Measurements from ENCODE around the gene FOXO1. TPM values are rescaled to one million over a fixed set of nuclear protein-coding genes. Genes with fewer than 3 reads are reported as not detected.

The FOXO1 gene
- total RNA-seq, 4 donors from 2014 or later = 50.7 to 67.2 (median 60.3) TPM

DNA sequence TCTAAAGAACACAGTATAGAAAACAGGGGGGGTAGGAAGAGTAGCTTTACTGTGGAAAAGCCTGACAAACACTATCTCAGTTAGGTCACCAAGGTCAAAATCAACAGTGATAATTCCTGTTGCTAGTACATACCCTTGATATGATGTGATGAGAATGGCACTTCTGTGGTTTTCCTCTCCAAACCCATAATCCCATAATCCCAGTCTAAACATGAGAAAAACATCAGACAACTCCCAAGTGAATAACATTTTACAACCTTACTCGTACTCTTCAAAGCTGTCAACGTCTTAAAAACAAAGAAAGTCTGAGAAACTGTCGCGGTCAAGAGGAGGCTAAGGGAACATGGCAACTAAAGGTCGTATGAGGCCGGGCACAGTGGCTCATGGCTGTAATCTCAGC is 137.6 kb downstream of the FOXO1 start:
- 97% methylated on average over 6 of the region's 6 CpGs for WGBS
- Histone ChIP-seq H3K4me1 (no peaks in the 10 kb centered on the region), H3K27me3 (no peaks in the 10 kb centered on the region), H3K4me3 (no peak overlapping the region), H3K36me3 (no peaks in the 10 kb centered on the region), H3K9me3 (peaks cover 7% of the 10 kb centered on the region), H3K27ac (no peak overlapping the region)
- TF ChIP-seq POLR2A (IDR thresholded peaks at IDR 0.05) (no peak), EP300 (IDR thresholded peaks at IDR 0.05) (no peak), POLR2AphosphoS5 (IDR thresholded peaks at IDR 0.05) (no peak)
- TF ChIP-seq, protein P1, sequence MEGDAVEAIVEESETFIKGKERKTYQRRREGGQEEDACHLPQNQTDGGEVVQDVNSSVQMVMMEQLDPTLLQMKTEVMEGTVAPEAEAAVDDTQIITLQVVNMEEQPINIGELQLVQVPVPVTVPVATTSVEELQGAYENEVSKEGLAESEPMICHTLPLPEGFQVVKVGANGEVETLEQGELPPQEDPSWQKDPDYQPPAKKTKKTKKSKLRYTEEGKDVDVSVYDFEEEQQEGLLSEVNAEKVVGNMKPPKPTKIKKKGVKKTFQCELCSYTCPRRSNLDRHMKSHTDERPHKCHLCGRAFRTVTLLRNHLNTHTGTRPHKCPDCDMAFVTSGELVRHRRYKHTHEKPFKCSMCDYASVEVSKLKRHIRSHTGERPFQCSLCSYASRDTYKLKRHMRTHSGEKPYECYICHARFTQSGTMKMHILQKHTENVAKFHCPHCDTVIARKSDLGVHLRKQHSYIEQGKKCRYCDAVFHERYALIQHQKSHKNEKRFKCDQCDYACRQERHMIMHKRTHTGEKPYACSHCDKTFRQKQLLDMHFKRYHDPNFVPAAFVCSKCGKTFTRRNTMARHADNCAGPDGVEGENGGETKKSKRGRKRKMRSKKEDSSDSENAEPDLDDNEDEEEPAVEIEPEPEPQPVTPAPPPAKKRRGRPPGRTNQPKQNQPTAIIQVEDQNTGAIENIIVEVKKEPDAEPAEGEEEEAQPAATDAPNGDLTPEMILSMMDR (IDR thresholded peaks at IDR 0.05) = no peak
- no peak for DNase-seq (ENCODE audit: low spot score in 2 of 2)

DNA sequence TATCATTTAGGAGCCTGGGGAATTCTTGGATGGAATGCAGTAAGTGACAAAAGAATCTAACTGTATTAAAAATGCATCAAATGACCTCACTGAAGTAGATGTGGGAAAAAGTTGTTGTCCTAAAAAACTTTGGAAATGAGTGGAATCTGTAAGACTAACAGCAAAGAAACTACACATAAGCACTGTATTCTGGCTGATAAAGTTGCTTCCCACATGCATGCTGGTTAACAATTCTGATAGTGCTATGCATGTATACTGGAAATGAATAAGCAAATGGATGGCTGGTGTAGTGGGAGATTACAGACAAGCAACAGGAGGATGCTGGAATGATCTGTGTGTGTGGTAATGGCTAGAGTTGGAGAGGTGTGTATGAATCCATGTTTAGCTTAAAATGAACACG is 138.5 kb downstream of the FOXO1 start:
- Histone ChIP-seq H3K27ac (no peak overlapping the region), H3K4me3 (no peak overlapping the region), H3K36me3 (no peaks in the 10 kb centered on the region), H3K27me3 (no peaks in the 10 kb centered on the region), H3K9me3 (peaks cover 7% of the 10 kb centered on the region), H3K4me1 (no peaks in the 10 kb centered on the region)
- 97% methylated on average over 1 of the region's 1 CpG for WGBS
- TF ChIP-seq EP300 (IDR thresholded peaks at IDR 0.05) (no peak), POLR2A (IDR thresholded peaks at IDR 0.05) (no peak), POLR2AphosphoS5 (IDR thresholded peaks at IDR 0.05) (no peak)
- TF ChIP-seq, protein P1 (IDR thresholded peaks at IDR 0.05) = no peak
- DNase-seq (ENCODE audit: low spot score in 2 of 2) = no peak

DNA sequence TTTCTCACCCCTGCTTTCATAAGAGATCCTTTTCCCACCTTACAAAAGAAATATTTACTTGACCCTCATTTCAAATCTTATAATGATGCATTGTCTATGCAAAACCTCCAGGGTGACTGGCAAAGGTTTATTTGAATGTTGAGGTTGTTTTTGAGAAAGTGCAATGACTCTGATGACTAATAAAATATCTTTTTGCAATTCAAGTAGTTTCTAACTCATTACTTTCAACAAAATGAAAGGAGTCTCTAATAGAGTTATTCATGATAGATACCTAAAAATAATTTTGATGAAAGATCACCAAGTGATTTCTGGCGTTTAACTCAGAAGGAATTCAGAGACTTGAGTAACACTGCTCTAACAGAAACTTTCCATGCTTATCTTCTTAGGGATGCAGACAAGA is 144.2 kb downstream of the FOXO1 start:
- Histone ChIP-seq H3K9me3 (no peaks in the 10 kb centered on the region), H3K4me1 (peaks cover 6% of the 10 kb centered on the region), H3K27me3 (no peaks in the 10 kb centered on the region), H3K4me3 (no peak overlapping the region), H3K36me3 (no peaks in the 10 kb centered on the region), H3K27ac (no peak overlapping the region)
- DNase-seq (ENCODE audit: low spot score in 2 of 2) = no peak
- no peak for TF ChIP-seq EP300 (IDR thresholded peaks at IDR 0.05)
- no peak for TF ChIP-seq POLR2AphosphoS5 (IDR thresholded peaks at IDR 0.05)
- TF ChIP-seq POLR2A (IDR thresholded peaks at IDR 0.05) = no peak
- 68% methylated on average over 1 of the region's 1 CpG for WGBS

DNA sequence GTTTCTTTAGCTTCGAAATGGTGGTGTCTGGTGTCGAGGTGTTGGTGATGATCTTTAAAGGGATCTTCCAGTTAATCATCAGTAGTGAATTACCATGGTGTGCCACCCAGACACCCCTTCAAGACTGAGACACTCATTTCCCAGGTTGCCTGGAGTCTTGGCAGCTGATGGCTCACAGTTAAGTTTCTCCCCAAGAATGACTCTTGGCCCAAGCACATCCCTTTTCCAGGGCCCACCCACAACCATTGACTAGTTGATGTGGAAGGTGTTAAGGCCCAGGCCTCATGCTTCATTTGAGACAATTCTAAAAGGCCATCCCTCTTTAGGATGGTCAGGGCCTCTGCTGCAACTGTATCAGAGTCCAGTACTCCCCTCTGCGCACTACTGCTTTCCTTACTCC is 145.5 kb downstream of the FOXO1 start:
- H3K27ac ChIP-seq = no peak overlapping the region
- no peak overlapping the region for H3K4me3 ChIP-seq
- H3K9me3 ChIP-seq = no peaks in the 10 kb centered on the region
- TF ChIP-seq EP300 (IDR thresholded peaks at IDR 0.05) (no peak), POLR2AphosphoS5 (IDR thresholded peaks at IDR 0.05) (no peak), POLR2A (IDR thresholded peaks at IDR 0.05) (no peak)
- TF ChIP-seq, protein P1 (IDR thresholded peaks at IDR 0.05) = no peak
- H3K36me3 ChIP-seq = no peaks in the 10 kb centered on the region
- no peak for DNase-seq (ENCODE audit: low spot score in 2 of 2)
- H3K4me1 ChIP-seq = peaks cover 6% of the 10 kb centered on the region
- 100% methylated on average over 3 of the region's 3 CpGs for WGBS
- no peaks in the 10 kb centered on the region for H3K27me3 ChIP-seq

DNA sequence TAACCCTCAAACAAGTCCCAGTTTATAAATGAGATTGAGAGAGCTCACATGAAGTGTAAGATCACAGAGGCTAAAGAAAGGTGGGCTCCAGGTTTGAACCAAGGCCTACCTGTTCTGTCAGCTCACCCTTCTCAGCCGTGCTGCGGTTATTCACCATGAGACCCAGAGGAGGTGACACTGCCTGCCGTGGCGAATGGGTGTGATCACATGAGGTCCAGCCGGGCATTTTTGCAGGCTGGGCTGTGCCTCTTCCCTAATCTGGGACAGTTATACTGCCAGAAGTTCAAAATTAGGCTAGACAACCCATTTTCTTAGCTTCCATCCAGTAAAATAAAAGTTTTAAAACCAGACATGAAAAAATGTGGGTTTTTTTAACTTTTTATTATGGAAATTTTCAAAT is 146.8 kb downstream of the FOXO1 start:
- no peak for TF ChIP-seq EP300 (IDR thresholded peaks at IDR 0.05)
- TF ChIP-seq POLR2AphosphoS5 (IDR thresholded peaks at IDR 0.05) = no peak
- TF ChIP-seq, protein P1 (IDR thresholded peaks at IDR 0.05) = no peak
- no peak for TF ChIP-seq POLR2A (IDR thresholded peaks at IDR 0.05)
- peaks cover 6% of the 10 kb centered on the region for H3K4me1 ChIP-seq
- no peak for DNase-seq (ENCODE audit: low spot score in 2 of 2)
- no peaks in the 10 kb centered on the region for H3K36me3 ChIP-seq
- WGBS = 70% methylated on average over 5 of the region's 5 CpGs
- H3K27me3 ChIP-seq = no peaks in the 10 kb centered on the region
- no peak overlapping the region for H3K27ac ChIP-seq
- no peaks in the 10 kb centered on the region for H3K9me3 ChIP-seq
- H3K4me3 ChIP-seq = no peak overlapping the region

DNA sequence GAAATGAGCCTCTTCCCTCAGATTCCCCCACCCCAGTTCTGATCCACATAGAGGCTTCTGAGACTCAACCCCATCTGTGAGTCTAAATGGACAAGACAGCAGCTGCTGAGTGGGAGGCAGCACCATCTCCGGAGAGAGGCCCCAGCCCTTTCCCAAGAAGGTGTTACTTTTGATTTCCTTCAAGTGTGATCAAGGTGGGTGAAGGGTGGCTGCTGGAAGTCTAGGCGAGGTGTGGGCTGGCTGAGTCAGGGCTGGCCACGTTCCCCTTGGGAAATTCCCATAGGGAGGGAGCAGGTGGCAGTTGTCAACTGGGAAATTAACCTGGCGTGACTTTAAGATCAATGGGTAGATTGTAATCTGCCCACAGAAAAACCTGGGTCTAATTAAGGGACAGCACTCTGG is 148.0 kb downstream of the FOXO1 start:
- no peaks in the 10 kb centered on the region for H3K27me3 ChIP-seq
- H3K36me3 ChIP-seq = no peaks in the 10 kb centered on the region
- TF ChIP-seq POLR2A (IDR thresholded peaks at IDR 0.05) (no peak), EP300 (IDR thresholded peaks at IDR 0.05) (no peak)
- TF ChIP-seq, protein P1 (IDR thresholded peaks at IDR 0.05) = no peak
- no peak for DNase-seq (ENCODE audit: low spot score in 2 of 2)
- no peak overlapping the region for H3K27ac ChIP-seq
- 48% methylated on average over 4 of the region's 4 CpGs for WGBS
- H3K4me3 ChIP-seq = no peak overlapping the region
- no peaks in the 10 kb centered on the region for H3K9me3 ChIP-seq
- H3K4me1 ChIP-seq = peaks cover 6% of the 10 kb centered on the region

Data from suprapubic skin (tissue), 4 donors.